Parathyroid adenoma (tissue), 2 donors: Measurements from ENCODE around the gene PREP.

ENCODE experiments used
- H2AFZ ChIP-seq: fragments of 300-600 bp; sonication (generic); one replicate; pipeline ENCODE4 v1.7.0; 2017; ENCODE audit warnings: antibody characterized with exemption, mild to moderate bottlenecking
- H3K27ac ChIP-seq: fragments of 300-600 bp; sonication (generic); one replicate; pipeline ENCODE4 v1.7.0; 2017
- H3K27me3 ChIP-seq: fragments of 300-600 bp; sonication (generic); one replicate; pipeline ENCODE4 v1.7.0; 2017; ENCODE audit warnings: low read length; ENCODE audit not compliant: control insufficient read depth, insufficient read depth
- H3K36me3 ChIP-seq: fragments of 300-600 bp; sonication (generic); one replicate; pipeline ENCODE4 v1.7.0; 2017; ENCODE audit warnings: low read length; ENCODE audit not compliant: control insufficient read depth, insufficient read depth
- H3K4me1 ChIP-seq: fragments of 300-600 bp; sonication (generic); one replicate; pipeline ENCODE4 v1.7.0; 2017; ENCODE audit warnings: control low read depth
- H3K4me2 ChIP-seq: fragments of 300-600 bp; sonication (generic); one replicate; pipeline ENCODE4 v1.7.0; 2017; ENCODE audit warnings: low read length
- H3K4me3 ChIP-seq: fragments of 300-600 bp; sonication (generic); one replicate; pipeline ENCODE4 v1.7.0; 2017; ENCODE audit warnings: low read depth, low read length
- H3K79me2 ChIP-seq: fragments of 300-600 bp; sonication (generic); one replicate; pipeline ENCODE4 v1.7.0; 2017; ENCODE audit warnings: control low read depth
- H3K9ac ChIP-seq: fragments of 300-600 bp; sonication (generic); one replicate; pipeline ENCODE4 v1.7.0; 2017; ENCODE audit warnings: mild to moderate bottlenecking
- H3K9me3 ChIP-seq: fragments of 300-600 bp; sonication (generic); one replicate; pipeline ENCODE4 v1.7.0; 2017; ENCODE audit warnings: low read length; ENCODE audit not compliant: control insufficient read depth
- CTCF ChIP-seq: fragments of 300-600 bp; sonication (generic); IDR thresholded peaks from one replicate; pipeline ENCODE4 v1.7.0; 2017; ENCODE audit warnings: antibody characterized with exemption, mild to moderate bottlenecking
- donor health status: primary hyperparathyroidism.

The PREP gene

GRCh38 chr6:105374010-105374420 lies 28.9 kb downstream of the PREP start:
- no peak overlapping the region for H3K4me2 ChIP-seq
- H3K9ac ChIP-seq = no peak overlapping the region
- H2AFZ ChIP-seq = no peak overlapping the region
- H3K4me3 ChIP-seq = no peak overlapping the region
- TF ChIP-seq CTCF = no peak
- H3K36me3 ChIP-seq = no peaks in the 10 kb centered on the region
- H3K27me3 ChIP-seq = no peaks in the 10 kb centered on the region
- H3K27ac ChIP-seq = no peak overlapping the region
- H3K9me3 ChIP-seq = no peaks in the 10 kb centered on the region
- H3K79me2 ChIP-seq = no peaks in the 10 kb centered on the region
- H3K4me1 ChIP-seq = no peaks in the 10 kb centered on the region

GRCh38 chr6:105373481-105373880 lies 29.4 kb downstream of the PREP start:
- no peaks in the 10 kb centered on the region for H3K9me3 ChIP-seq
- H3K27ac ChIP-seq = no peak overlapping the region
- H3K4me2 ChIP-seq = no peak overlapping the region
- no peaks in the 10 kb centered on the region for H3K27me3 ChIP-seq
- no peak overlapping the region for H2AFZ ChIP-seq
- no peak overlapping the region for H3K9ac ChIP-seq
- TF ChIP-seq CTCF = no peak
- H3K4me3 ChIP-seq = no peak overlapping the region
- no peaks in the 10 kb centered on the region for H3K4me1 ChIP-seq
- no peaks in the 10 kb centered on the region for H3K79me2 ChIP-seq
- no peaks in the 10 kb centered on the region for H3K36me3 ChIP-seq

GRCh38 chr6:105372849-105373182 lies 30.1 kb downstream of the PREP start:
- Histone ChIP-seq H3K27ac (no peak overlapping the region), H3K36me3 (no peaks in the 10 kb centered on the region), H2AFZ (no peak overlapping the region)

GRCh38 chr6:105372142-105372848 lies 30.6 kb downstream of the PREP start:
- Histone ChIP-seq H3K27me3 (no peaks in the 10 kb centered on the region), H3K4me1 (no peaks in the 10 kb centered on the region), H3K36me3 (no peaks in the 10 kb centered on the region), H3K27ac (no peak overlapping the region), H3K4me2 (no peak overlapping the region), H3K79me2 (no peaks in the 10 kb centered on the region), H3K9me3 (no peaks in the 10 kb centered on the region), H3K9ac (no peak overlapping the region), H2AFZ (no peak overlapping the region), H3K4me3 (no peak overlapping the region)
- no peak for TF ChIP-seq CTCF

More at GRCh38 chr6:105372849-105373182, 30.1 kb downstream of the PREP start:
- Histone ChIP-seq H3K4me2 (no peak overlapping the region), H3K4me3 (no peak overlapping the region), H3K79me2 (no peaks in the 10 kb centered on the region), H3K4me1 (no peaks in the 10 kb centered on the region), H3K9ac (no peak overlapping the region), H3K27me3 (no peaks in the 10 kb centered on the region), H3K9me3 (no peaks in the 10 kb centered on the region)
- TF ChIP-seq CTCF = no peak

GRCh38 chr6:105370351-105370750 lies 32.5 kb downstream of the PREP start:
- Histone ChIP-seq H3K79me2 (no peaks in the 10 kb centered on the region), H3K9me3 (no peaks in the 10 kb centered on the region), H3K4me2 (no peak overlapping the region), H3K4me3 (no peak overlapping the region), H3K9ac (no peak overlapping the region), H2AFZ (no peak overlapping the region), H3K4me1 (peaks cover 2% of the 10 kb centered on the region), H3K36me3 (no peaks in the 10 kb centered on the region), H3K27ac (no peak overlapping the region), H3K27me3 (no peaks in the 10 kb centered on the region)
- TF ChIP-seq CTCF = no peak
